ENCODE data around the gene TUBB4A. TPM values are rescaled to one million over a fixed set of nuclear protein-coding genes. Genes with fewer than 3 reads are reported as not detected.
A peak's percentile ranks its signal among the peaks of the same experiment; 100 is the strongest.

The TUBB4A gene
- total RNA-seq, 3 donors from 2014 or later, result 0.48 TPM; not detected in 2

- intact Hi-C loops (cut with DNase I; ENCODE audit: low total_unique reads), result no loop called here
- H3K27ac ChIP-seq, result peak overlapping the region in 1 of 2 donors; percentile 43
Measured at GRCh38 chr19:6529937-6530385, 27.9 kb upstream of the TUBB4A start.

DNA sequence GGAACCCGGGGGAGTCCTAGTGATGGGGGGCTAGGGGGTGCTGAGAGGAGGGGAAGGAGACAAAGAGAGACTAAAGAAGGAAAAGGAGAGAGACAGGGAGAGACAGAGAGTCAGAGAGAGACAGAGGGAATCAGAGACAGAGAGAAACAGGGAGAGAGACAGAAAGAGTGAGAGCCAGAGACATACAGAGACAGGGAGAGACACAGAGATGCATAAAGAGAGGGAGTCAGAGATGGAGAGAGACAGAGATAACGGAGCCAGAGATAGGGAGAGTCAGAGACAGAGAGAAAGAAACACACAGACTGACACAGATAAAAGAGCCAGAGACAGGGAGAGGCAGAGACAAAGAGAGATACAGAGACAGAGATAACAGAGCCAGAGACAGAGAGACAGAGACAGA lies 27.2 kb upstream of the TUBB4A start:
- intact Hi-C loops (cut with DNase I; ENCODE audit: low total_unique reads), result no loop called here
- Histone ChIP-seq H3K27ac (no peak overlapping the region), H3K4me3 (no peak overlapping the region)

More at GRCh38 chr19:6529937-6530385, 27.9 kb upstream of the TUBB4A start:
- Histone ChIP-seq H3K36me3 (no peaks in the 10 kb centered on the region), H3K27me3 (peaks cover 0 to 23% of the 10 kb centered on the region in 2 donors), H3K4me3 (peak overlapping the region; percentile 54 to 75 (median 55)), H3K9me3 (no peaks in the 10 kb centered on the region), H3K4me1 (no peaks in the 10 kb centered on the region)
- DNase-seq (ENCODE audit: low spot score in 2 of 2), result no peak
- TF ChIP-seq POLR2AphosphoS5 (IDR thresholded peaks at IDR 0.05), result no peak
- TF ChIP-seq CTCF (IDR thresholded peaks at IDR 0.05), result no peak
- TF ChIP-seq POLR2A (IDR thresholded peaks at IDR 0.05), result no peak

DNA sequence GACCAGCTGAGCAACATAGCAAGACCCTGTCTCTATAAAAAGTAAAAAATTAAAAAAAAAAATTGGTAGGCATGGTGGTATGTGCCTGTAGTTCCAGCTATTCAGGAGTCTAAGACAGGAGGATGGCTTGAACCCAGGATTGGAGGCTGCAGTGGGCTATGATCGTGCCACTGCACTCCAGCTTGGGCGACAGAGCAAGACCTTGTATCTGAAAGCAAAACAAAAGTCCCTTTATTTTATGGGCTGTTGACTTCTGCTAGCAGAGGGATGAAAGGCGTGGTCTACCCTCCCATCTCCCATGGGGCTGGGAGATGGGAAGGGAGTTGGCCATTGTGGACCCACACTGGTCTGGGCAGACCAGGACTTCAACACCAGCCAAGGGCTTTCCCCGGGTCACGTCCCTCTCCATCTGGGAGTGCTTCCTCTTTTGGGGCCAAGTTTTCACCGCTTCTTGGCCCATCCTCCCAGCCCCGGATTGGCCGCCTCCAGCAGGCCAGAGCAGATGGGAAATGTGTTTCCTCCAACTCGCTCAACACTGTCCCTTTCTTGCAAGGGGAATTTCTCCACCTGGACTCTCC lies 26.5 kb upstream of the TUBB4A start:
- H3K27ac ChIP-seq, result no peak overlapping the region
- no peak for DNase-seq (ENCODE audit: low spot score in 2 of 2)
- no peaks in the 10 kb centered on the region for H3K4me1 ChIP-seq
- intact Hi-C loops (cut with DNase I; ENCODE audit: low total_unique reads), result no loop called here
- no peaks in the 10 kb centered on the region for H3K9me3 ChIP-seq
- H3K4me3 ChIP-seq, result no peak overlapping the region
- H3K27me3 ChIP-seq, result peaks cover 0 to 18% of the 10 kb centered on the region in 2 donors
- no peaks in the 10 kb centered on the region for H3K36me3 ChIP-seq
- no peak for TF ChIP-seq POLR2A (IDR thresholded peaks at IDR 0.05)
- no peak for TF ChIP-seq CTCF (IDR thresholded peaks at IDR 0.05)
- TF ChIP-seq POLR2AphosphoS5 (IDR thresholded peaks at IDR 0.05), result no peak

More for the DNA sequence above, 27.2 kb upstream of the TUBB4A start:
- H3K36me3 ChIP-seq, result no peaks in the 10 kb centered on the region
- no peaks in the 10 kb centered on the region for H3K9me3 ChIP-seq
- no peaks in the 10 kb centered on the region for H3K4me1 ChIP-seq
- DNase-seq (ENCODE audit: low spot score in 2 of 2), result no peak
- peaks cover 0 to 18% of the 10 kb centered on the region in 2 donors for H3K27me3 ChIP-seq
- TF ChIP-seq POLR2AphosphoS5 (IDR thresholded peaks at IDR 0.05) (no peak), CTCF (IDR thresholded peaks at IDR 0.05) (no peak), POLR2A (IDR thresholded peaks at IDR 0.05) (no peak)

- TF ChIP-seq POLR2AphosphoS5 (IDR thresholded peaks at IDR 0.05), result no peak
- TF ChIP-seq POLR2A (IDR thresholded peaks at IDR 0.05), result no peak
- no peak for TF ChIP-seq CTCF (IDR thresholded peaks at IDR 0.05)
- Histone ChIP-seq H3K27ac (no peak overlapping the region), H3K27me3 (peaks cover 0 to 16% of the 10 kb centered on the region in 2 donors), H3K9me3 (no peaks in the 10 kb centered on the region), H3K4me3 (no peak overlapping the region), H3K4me1 (no peaks in the 10 kb centered on the region), H3K36me3 (no peaks in the 10 kb centered on the region)
- intact Hi-C loops (cut with DNase I; ENCODE audit: low total_unique reads), result no loop called here
- DNase-seq (ENCODE audit: low spot score in 2 of 2), result no peak
Measured at GRCh38 chr19:6527893-6528543, 25.9 kb upstream of the TUBB4A start.

- Histone ChIP-seq H3K4me1 (no peaks in the 10 kb centered on the region), H3K36me3 (no peaks in the 10 kb centered on the region), H3K27ac (no peak overlapping the region), H3K27me3 (no peaks in the 10 kb centered on the region), H3K4me3 (no peak overlapping the region), H3K9me3 (no peaks in the 10 kb centered on the region)
- TF ChIP-seq POLR2AphosphoS5 (IDR thresholded peaks at IDR 0.05) (no peak), CTCF (IDR thresholded peaks at IDR 0.05) (no peak), POLR2A (IDR thresholded peaks at IDR 0.05) (no peak)
- no peak for DNase-seq (ENCODE audit: low spot score in 2 of 2)
- intact Hi-C loops (cut with DNase I; ENCODE audit: low total_unique reads), result no loop called here
Measured at GRCh38 chr19:6524311-6524710, 22.2 kb upstream of the TUBB4A start.
